ENCODE measurements around the gene UGDH.
"Not testable (repeated sequence)": the region's sequence is repeated elsewhere in the genome, so short reads cannot be mapped to it uniquely, and the experiment has no call there.

UGDH gene

DNA sequence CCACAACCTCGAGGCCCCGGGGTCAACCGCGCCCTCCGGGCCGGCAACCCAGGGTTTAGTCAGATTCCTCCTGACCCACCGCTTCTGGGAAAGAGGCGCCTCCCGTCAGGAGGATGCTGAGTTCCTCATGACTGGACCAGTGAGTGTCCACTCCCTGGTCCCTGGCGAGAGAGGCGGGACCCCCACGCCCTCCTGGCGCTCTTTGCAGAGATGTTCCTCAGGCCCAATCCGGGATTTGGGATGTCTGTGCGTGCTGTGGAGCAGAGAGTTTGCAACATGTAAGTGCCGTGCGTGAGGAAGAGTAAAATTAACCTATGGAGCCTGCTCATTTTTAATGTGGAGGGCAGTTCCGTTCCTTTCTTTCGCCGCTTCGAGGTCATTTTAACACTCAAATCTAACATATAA lies 824 bp upstream of the UGDH start:
- DNase-seq = no peak

DNA sequence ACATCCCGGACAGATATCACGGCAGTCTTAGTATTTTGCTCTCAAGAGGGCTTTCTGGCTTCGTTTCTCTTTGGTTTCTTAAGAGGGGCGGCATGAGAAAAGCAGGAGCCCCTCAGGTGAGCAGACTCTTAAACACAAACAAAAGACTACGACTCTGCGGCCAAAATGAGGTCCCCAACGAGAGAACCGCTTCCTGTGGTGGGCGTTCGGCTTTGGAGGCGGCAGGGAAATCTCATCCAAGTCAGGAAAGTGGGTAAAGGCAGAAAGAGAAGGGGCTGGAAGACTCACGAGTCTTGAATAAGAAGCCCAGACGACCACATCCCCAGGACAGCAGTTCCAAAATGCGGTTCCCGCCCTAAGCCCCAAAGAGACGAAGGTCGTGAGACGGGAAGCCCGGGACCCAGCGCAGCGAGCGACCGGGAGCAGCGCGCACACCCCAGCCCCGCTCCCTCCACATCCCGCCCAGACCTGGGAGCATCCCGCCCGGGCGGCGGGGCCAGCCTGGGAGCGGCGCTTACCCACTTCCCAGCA lies 409 bp downstream of the UGDH start:
- peak in 1 of 2 donors; percentile 29 for DNase-seq

DNA sequence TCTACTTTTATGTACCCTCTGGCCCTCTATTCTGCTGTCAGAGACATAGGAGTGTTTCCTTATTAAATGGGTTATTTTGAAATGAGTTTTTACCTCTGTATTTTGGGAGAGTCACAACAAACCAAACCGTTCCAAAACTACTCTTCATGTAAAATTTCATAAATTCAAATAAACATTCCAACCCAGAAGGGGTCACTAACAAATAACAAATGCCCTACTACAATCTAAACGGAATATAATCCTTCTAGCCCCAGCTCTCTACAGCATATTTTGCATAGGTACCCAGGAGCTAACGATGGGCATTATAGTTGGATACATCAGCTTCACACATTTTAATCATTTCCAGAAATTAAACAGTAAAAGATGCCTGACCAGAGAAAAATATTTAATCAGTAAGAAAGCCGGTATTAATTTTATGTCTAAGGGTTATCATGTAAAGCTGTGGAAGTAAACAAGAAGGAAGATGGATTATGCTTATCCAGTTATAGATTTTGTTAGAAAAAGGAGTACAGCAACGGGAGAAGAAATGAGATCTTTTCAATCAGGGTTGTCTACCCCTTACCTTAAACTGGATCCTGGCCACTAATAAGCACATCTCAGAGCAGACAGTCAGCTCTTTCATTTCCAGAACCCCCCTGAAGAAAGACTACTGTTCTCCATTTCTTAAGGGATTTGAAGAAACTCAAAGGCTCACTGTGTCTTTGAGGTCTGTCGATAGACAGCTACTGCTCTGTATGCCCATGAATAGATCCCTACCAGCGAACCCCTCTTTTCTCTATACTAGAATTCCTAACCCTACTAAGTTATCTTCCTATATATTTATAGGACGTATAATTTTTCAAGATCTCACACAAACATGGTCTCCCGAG lies 1.2 kb downstream of the UGDH start:
- DNase-seq = no peak

DNA sequence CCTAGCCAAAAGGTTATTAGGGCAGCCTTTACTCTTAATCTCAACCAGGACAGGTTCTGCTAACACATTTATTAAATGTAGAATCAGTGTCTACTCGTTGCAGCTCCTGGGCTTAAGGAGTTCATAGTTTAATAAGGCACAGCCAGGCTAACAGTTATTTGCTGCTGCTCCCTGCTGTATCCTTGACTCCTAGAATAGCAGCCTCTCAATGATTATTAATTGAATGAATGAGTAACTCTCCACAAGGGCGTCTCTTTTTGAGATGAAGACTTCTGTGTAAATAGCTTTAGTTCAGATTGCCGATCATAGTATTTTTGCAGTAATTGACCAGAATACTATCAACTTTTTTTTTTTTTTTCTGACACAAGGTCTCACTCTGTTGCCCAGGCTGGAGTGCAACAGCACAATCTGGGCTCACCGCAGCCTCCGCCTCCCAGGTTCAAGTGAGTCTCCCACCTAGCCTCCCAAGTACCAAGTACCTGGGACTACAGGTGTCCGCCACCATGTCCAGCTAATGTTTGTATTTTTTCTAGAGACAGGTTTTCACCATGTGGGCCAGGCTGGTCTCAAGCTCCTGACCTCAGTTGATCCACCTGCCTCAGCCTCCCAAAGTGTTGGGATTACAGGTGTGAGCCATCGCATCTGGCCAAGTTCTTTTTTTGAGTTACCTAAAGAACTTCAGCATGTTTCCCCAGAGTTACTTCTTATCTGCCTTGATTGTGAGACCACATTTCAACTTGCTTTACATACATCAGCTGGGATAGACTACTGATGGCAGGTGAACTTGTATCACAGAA lies 2.9 kb downstream of the UGDH start:
- no peak for DNase-seq

DNA sequence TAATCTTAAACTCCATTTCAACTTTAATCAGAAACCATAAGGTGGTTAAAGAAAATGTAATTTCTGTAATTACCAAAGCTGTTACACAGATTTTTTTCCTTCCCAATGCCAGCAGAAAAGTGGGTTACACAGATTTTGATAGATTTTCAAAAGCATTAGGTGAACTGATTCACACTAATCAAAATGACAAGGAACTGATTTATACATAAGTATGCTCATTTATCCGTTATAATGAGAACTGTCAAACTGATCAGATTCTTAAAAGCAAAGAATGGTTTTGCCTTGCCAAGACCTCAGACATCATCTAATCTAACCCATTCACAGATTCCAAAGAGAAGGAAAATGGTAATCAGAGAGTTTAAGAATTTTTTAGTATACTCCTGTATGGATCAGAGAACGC lies 5.2 kb downstream of the UGDH start:
- DNase-seq = no peak

DNA sequence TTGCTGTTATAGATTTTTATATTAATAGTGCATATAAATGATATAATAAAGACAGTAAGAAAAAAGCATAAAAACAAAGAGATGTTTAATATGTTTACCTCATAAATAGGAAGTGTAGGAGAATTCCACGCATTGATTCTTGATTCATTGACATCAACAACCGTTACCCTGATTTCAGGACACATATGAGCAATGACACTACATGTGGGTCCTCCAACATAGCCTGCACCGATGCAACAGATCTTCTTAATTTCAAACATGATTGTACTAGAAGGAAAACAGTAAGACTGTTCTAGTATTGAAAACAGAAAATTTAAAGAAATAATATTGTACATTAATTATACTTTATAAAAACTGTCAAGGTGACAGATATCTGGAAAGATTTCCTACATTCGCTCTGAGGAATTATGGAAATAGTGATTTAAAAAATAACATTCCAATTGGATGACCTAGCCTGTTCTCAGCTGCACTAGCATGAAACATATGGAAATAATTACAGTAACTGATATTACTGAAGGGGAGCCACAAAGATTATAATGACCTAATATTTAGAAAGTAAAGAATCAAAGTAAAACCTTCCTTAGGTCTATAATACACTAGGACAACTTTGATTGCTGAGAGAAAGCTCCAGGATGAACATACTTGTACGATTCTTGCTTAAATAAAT lies 5.9 kb downstream of the UGDH start:
- no peak for DNase-seq

DNA sequence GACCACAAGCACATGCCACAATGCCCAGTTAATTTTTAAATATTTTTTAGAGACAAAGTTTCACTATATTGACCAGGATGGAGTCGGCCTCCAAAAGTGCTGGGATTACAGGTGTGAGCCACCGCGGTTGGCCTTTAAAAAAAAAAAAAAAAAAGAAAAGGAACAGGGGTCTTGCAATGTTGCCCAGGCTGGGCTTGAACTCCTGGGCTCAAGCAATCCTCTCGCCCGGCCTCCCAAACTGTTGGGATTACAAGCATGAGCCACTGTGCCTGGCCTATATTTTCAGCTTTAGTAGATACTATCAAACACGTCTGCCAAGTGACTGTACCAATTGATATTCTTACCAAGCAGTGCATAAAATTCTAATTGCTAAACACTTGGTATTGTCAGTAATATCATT lies 8.8 kb downstream of the UGDH start:
- no peak for DNase-seq

DNA sequence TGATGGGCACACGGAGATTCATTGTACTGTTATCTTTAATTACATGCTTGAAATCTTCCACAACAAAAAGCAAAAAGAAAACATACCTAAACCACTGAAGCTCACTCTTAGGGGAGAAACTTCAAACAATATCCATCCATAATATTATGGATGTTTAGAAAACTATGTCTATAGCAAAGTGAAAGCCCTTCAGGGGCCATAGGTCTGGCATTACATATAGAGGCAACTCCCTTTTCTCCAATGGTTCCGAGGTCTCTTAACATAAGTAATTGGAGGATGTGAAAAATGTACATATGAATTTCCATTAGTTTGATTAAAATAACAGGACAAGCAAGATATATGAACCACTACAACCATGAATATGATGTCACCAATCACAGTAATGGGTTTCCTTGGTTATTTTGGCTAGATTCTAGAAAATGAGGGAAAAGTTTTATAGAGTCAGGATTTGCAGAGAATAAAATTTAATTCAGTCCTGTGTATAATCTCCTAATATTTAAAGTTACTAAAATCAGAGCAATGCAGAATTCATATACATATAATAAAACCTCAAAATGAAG lies 10.8 kb downstream of the UGDH start:
- DNase-seq = no peak

DNA sequence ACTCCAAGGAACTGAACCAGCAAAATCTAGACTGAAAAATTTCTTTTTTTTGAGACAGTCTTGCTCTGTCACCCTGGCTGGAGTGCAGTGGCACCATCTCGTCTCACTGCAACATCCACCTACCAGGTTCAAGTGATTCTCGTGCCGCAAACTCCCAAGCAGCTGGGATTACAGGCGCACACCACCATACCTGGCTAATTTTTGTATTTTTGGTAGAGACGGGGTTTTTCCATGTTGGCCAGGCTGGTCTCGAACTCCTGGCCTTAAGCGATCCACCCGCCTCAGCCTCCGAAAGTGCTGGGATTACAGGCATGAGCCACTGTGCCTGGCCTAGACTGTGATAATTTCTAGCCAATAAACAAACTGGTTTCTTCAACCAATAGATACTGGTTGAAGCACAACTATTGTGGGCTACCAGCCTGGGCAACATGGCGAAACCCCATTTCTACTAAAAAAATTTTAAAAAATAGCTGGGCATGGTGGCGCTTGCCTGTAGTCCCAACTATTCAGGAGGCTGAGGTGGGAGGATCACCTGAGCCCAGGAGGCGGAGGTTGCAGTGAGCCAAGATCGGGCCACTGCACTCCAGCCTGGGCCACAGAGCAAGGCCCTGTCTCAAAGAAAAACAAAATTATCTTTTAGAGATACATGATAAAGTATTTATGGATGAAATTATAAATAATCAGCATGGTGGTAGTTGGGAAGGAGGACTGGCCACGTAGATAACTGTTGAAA lies 11.4 kb downstream of the UGDH start:
- not testable (repeated sequence) for DNase-seq

DNA sequence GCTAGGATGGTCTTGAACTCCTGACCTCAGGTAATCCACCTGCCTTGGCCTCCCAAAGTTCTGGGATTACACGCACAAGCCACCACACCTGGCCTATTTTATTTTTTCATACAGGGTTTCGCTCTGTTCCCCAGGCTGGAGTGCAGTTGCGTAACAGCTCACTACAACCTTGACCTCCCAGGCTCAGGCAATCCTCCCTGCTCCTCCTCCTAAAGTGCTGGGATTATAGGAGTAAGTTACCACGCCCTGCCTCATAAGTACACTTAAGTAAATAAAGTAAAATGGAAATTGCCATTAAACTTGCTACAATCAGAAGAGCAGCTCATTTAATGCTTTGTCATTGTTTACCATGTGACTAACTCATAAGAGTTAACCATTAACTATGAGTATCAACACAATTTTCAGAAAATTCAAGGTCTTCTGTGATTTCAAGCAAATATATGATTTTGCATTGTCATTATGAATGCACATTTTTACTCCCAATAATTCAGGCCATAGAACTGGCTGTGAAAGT lies 12.3 kb downstream of the UGDH start:
- DNase-seq = no peak

DNA sequence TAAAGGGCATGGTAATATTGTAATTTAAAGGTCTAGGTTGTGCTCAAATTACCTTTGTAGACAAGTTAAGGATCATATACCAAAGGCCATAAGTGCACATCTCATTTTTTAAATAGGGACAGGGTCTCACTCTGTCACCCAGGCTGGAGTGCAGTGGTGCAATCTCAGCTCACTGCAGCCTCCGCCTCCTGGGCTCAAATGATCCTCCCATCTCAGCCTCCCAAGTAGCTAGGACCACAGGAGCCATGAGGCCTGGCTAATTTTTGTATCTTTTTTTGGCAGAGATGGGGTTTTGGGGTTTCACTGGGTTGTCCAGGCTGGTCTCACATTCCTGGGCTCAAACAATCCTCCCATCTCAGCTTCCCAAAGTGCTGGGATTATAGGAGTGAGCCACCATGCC lies 13.0 kb downstream of the UGDH start:
- DNase-seq = not testable (repeated sequence)

DNA sequence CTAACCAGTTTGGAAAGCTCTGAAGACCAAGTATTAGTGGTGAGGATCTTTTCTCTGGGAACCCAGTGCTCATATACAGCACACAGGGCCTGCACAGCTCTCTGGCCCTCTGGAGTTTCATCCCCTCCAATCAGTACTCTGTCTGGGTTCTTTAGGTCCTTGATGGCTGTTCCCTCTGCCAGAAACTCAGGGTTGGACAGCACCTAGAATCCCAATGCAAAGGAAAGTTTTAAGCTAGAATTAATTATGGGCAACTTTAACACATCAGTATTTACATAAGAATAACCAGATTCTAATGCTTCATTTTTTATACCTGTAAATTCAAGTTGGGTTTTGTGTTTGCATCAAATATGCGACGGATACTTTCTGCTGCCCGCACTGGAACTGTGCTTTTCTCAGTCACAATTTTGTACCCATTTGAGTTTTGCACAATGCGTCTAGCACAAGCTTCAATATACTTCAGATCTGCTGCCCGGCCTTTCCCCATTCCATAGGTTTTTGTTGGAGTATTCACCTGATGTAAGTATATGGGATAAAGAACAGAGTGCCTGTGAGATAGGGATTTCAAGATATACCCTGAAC lies 16.8 kb downstream of the UGDH start:
- no peak for DNase-seq

DNA sequence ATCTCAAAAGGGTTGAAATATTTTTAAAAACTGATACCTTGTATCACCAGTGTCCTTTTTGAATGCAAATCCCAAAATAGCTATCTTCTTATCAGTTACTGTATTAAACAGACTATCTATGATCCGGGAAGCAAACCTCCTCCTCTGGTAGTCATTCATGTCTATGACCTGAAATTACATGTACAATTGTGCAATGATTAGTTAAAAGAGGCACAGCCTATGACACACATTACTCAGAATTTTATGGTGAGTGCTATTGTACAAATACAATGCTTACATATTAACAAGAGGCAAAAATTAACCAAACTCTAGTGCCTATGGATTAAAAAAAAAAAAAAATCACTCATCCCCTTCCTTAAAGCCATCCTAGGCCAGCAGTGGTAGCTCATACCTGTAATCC lies 21.7 kb downstream of the UGDH start:
- DNase-seq = no peak

DNA sequence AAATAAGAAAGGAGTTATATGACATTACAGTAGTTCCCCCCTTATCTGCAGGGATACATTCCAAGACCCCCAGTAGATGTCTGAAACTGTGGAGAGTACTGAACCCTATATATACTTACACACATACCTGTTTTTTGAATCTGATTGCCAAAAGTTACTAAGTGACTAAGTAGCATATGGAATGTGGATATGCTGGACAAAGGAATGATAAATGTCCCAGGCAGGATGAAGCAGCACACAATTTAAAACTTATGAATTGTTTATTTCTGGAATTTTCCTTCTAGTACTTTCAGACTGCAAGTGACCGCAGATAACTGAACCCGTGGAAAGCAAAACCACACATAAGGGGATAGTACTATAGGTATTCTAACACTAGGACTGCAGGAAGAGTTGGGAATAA lies 22.7 kb downstream of the UGDH start:
- no peak for DNase-seq

DNA sequence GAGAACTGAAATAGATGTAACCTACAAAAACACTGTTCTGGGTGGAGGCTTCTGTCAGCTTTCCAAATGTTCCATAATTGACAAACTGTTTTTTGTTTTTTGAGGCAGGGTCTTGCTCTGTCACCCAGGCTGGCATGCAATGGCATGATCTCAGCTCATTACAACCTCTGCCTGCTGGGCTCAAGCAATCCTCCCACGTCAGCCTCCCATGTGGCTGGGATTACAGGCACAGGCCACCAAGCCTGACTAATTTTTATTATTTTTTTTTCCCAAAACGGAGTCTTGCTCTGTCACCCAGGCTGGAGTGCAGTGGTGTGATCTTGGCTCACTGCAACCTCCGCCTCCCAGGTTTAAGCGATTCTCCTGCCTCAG lies 24.6 kb downstream of the UGDH start:
- DNase-seq = not testable (repeated sequence)

DNA sequence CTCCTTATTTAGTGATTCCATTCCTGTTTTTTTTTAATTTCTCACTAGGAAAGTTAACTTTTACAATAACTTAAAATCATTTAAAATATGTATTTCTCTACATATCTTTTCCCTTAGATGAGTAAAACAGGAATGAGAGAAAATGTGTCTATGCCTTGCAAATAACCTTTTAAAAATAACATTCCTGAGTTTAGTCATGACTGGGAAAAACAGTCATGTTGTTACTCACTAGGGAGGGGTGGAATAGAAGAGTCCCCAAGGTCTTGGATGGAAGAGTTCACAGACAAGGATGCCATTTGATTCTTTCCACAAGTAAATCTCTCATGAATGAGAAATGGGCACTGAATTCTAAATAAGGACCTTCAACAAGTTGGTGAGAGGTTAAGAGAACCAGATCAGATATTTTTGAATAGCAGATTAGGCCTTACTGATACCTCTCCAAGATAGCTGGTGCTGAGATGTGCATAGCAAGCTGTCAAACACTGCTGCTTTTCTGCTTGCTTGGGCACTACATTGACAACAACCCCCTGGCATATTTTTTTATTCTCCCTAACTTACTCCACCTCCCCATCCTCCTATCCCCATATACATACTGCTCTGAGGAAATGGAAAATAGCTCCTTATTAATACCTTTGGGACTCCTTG lies 25.1 kb downstream of the UGDH start:
- no peak for DNase-seq

DNA sequence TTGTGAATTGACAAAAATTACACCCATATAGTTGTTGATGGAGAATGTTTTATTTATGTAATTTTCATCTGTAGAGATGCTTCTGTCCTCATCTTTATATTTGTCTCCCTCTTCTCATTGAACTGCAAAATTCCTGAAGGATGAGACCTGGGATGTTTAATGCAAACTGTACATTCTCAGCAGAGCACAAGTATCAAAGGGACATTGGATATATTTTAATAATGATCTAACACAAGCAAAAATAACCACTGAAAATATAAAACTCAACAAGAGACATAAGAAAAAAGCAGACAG lies 28.6 kb downstream of the UGDH start:
- no peak for DNase-seq

DNA sequence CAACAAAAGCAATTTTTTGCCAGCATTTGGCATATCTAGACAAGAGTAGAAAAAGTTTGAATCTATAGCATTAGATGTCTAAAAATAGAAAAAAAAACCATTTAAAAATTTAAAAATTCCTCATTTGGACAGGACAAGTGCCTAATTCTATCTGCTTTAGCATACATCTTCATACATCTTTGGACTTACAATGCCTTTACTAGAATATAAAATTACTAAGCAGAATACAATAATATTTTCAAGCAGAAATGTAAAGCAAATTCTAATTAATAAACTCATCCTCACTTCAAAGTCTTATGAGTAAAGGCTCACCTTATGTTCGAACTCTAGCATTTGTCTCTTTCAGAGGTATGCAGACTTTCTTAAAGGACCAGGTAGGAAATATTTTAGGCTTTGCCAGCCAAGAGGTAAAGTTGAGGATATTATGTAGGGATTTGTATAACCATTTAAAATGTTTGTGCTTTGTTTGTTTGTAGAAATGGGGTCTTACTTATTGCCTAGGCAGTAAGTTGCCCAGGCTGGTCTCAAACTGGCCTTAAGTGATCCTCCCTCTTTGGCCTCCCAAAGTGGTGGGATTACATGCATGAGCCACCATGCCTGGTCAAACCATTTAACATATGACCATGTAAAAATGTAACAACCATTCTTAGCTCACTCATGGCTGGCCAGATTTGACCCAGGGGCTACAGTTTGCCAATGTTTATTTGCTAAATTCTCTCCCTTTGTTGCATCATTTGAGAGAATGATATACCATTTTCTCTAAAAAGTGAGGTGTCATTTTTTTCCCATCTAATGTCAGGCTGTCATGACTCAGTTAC lies 29.1 kb downstream of the UGDH start:
- no peak for DNase-seq

DNA sequence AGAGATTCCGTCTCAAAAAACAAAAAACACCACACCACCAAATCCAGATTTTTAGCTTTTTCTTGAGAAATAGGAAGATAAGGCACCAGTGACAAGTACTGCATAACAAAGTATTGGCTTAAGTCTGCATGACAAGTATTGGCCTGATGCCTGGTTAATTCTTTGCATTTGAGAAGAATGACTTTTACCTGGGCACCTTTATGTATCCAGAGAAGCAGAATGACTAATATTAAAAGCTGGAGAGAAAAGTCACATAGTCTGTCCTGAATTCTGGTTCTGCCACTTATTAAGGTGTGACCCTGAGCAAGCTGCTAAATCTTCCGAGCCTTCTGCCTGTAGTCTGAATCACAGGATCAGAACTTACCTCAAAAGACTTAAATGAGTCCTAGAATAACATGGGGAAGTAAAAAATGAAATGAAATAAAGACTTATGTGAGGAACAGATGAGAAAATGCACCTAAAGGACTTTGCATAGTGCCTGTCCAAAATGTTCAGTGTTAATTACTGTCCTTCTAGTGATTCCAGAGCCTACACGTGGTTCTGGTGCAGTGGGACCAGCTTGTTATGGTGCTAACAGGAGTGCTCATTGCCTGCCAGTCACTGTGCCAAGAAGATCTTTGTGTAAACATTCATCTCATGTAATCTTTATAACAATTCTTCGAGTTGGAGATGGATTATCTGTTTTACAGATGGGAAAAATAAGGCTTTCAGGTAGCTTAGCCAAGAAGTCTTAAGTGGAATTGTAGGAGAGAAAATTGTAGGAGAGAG lies 31.6 kb downstream of the UGDH start:
- no peak for DNase-seq

DNA sequence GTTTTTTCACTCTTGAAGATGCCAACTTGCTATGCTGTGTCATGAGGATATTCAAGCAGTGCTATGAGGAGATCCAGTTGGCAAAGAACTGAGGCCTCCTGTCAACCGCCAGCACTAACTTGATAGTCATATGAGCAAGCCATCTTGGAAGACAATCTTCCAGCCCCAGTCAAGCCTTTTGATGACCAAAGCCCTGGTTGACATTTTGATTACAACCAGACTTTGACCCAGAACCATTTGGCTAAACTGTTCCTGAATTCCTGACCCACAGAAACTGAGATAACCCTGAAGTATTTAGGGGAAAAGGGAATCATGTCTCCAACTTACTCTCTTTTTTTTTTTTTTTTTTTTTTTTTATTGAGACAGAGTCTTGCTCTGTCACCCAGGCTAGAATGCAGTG lies 32.9 kb downstream of the UGDH start:
- DNase-seq = no peak

All from stimulated activated CD4-positive, alpha-beta T cell treated with anti-CD3 and anti-CD28 coated beads, Interleukin-2, amount 100 ng/mL, for 48 hours (primary cell).